H9 (cell line): Measurements from ENCODE around the gene CABLES1. TPM values are rescaled to one million over a fixed set of nuclear protein-coding genes. Genes with fewer than 3 reads are reported as not detected.
A peak's percentile ranks its signal among the peaks of the same experiment; 100 is the strongest.

Experiments used
- DNase-seq: peaks from one replicate; pipeline ENCODE4 v3.0.0-alpha.2; 2017
- H2AFZ ChIP-seq: one replicate; pipeline ENCODE4 v1.6.1; 2013; ENCODE audit warnings: mild to moderate bottlenecking, low read length, control low read depth, moderate library complexity
- H2AK5ac ChIP-seq: 2 replicates; pipeline ENCODE4 v1.6.1; 2013; ENCODE audit warnings: low read length, control low read depth, mixed read lengths; ENCODE audit not compliant: insufficient read length
- H2BK120ac ChIP-seq: one replicate; pipeline ENCODE4 v1.6.1; 2013; ENCODE audit warnings: low read depth, mild to moderate bottlenecking, low read length, control low read depth, inconsistent platforms; ENCODE audit not compliant: poor library complexity, severe bottlenecking
- H2BK12ac ChIP-seq: 2 replicates; pipeline ENCODE4 v1.6.1; 2013; ENCODE audit warnings: low read length, control low read depth, mixed read lengths, low read depth; ENCODE audit not compliant: insufficient read length
- H2BK15ac ChIP-seq: 2 replicates; pipeline ENCODE4 v1.6.1; 2013; ENCODE audit warnings: low read depth, low read length, control low read depth
- H2BK20ac ChIP-seq: one replicate; pipeline ENCODE4 v1.6.1; 2013; ENCODE audit warnings: low read depth, mild to moderate bottlenecking, low read length, control low read depth, inconsistent platforms; ENCODE audit not compliant: poor library complexity, severe bottlenecking
- H2BK5ac ChIP-seq: 2 replicates; pipeline ENCODE4 v1.6.1; 2013; ENCODE audit warnings: low read length, control low read depth, mixed read lengths; ENCODE audit not compliant: insufficient read length
- H3K14ac ChIP-seq: 2 replicates; pipeline ENCODE4 v1.6.1; 2013; ENCODE audit warnings: low read length, control low read depth; ENCODE audit not compliant: insufficient read depth
- H3K18ac ChIP-seq: 2 replicates; pipeline ENCODE4 v1.6.1; 2013; ENCODE audit warnings: low read depth, mild to moderate bottlenecking, mixed read lengths, low read length, control low read depth; ENCODE audit not compliant: insufficient read length
- H3K23ac ChIP-seq: 2 replicates; pipeline ENCODE4 v1.6.1; 2013; ENCODE audit warnings: low read length, control low read depth, mixed read lengths, low read depth; ENCODE audit not compliant: insufficient read length
- H3K23me2 ChIP-seq: 2 replicates; pipeline ENCODE4 v1.6.1; 2013; ENCODE audit warnings: low read depth, mild to moderate bottlenecking, mixed read lengths, low read length, control low read depth; ENCODE audit not compliant: insufficient read length, poor library complexity, severe bottlenecking
- H3K27ac ChIP-seq: 2 replicates; pipeline ENCODE4 v1.5.1; 2013; ENCODE audit warnings: low read length, control low read depth, mixed read lengths, low read depth; ENCODE audit not compliant: insufficient read length
- H3K27me3 ChIP-seq: 2 replicates; pipeline ENCODE4 v1.6.1; 2013; ENCODE audit warnings: low read length, control low read depth, inconsistent platforms; ENCODE audit not compliant: insufficient read depth
- H3K4ac ChIP-seq: 2 replicates; pipeline ENCODE4 v1.6.1; 2013; ENCODE audit warnings: low read depth, mild to moderate bottlenecking, control low read depth, inconsistent platforms, low read length, moderate library complexity
- H3K4me1 ChIP-seq: 2 replicates; pipeline ENCODE4 v1.6.1; 2013; ENCODE audit warnings: low read length, control low read depth, inconsistent platforms; ENCODE audit not compliant: insufficient read depth
- H3K4me2 ChIP-seq: 2 replicates; pipeline ENCODE4 v1.6.1; 2013; ENCODE audit warnings: low read length, control low read depth, mixed read lengths; ENCODE audit not compliant: insufficient read length, insufficient read depth
- H3K56ac ChIP-seq: 2 replicates; pipeline ENCODE4 v1.6.1; 2013; ENCODE audit warnings: low read depth, mild to moderate bottlenecking, mixed read lengths, low read length, control low read depth; ENCODE audit not compliant: insufficient read length
- H3K79me1 ChIP-seq: 2 replicates; pipeline ENCODE4 v1.6.1; 2013; ENCODE audit warnings: low read depth, mild to moderate bottlenecking, moderate library complexity, low read length, control low read depth, inconsistent platforms; ENCODE audit not compliant: insufficient read depth, poor library complexity, severe bottlenecking
- H3K79me2 ChIP-seq: 2 replicates; pipeline ENCODE4 v1.6.1; 2013; ENCODE audit warnings: low read length, control low read depth, inconsistent platforms; ENCODE audit not compliant: insufficient read depth
- H3K9ac ChIP-seq: 2 replicates; pipeline ENCODE4 v1.6.1; 2013; ENCODE audit warnings: low read length, control low read depth, mixed read lengths; ENCODE audit not compliant: insufficient read length; ENCODE audit errors: extremely low read depth
- H3K9me3 ChIP-seq: one replicate; pipeline ENCODE4 v1.6.1; 2013; ENCODE audit warnings: low read depth, low read length, inconsistent platforms; ENCODE audit not compliant: control insufficient read depth
- H3T11ph ChIP-seq: one replicate; pipeline ENCODE4 v1.6.1; 2013; ENCODE audit warnings: mild to moderate bottlenecking, low read length, control low read depth, inconsistent platforms
- H4K20me1 ChIP-seq: one replicate; pipeline ENCODE4 v1.6.1; 2013; ENCODE audit not compliant: control insufficient read depth, insufficient read length, insufficient read depth
- H4K5ac ChIP-seq: 2 replicates; pipeline ENCODE4 v1.6.1; 2013; ENCODE audit warnings: low read depth, mild to moderate bottlenecking, mixed read lengths, low read length, control low read depth; ENCODE audit not compliant: insufficient read length
- H4K8ac ChIP-seq: replicated peaks from 2 replicates; pipeline ENCODE4 v1.6.1; 2013; ENCODE audit warnings: low read length, control low read depth, mixed read lengths, low read depth; ENCODE audit not compliant: insufficient read length
- H4K91ac ChIP-seq: 2 replicates; pipeline ENCODE4 v1.6.1; 2013; ENCODE audit warnings: low read depth, mild to moderate bottlenecking, moderate library complexity, mixed read lengths, low read length, control low read depth; ENCODE audit not compliant: insufficient read length
- H3K27ac Mint-ChIP-seq, 3 experiments: 2 replicates in 2 of 3; 3 replicates in 1 of 3; pipeline ENCODE4 v1.8.0; 2020 to 2021; ENCODE audit warnings: mixed read lengths in 3 of 3, mild to moderate bottlenecking in 1 of 3, moderate library complexity in 1 of 3
- H3K27me3 Mint-ChIP-seq: 2 replicates; pipeline ENCODE4 v1.8.0; 2021; ENCODE audit warnings: low read depth, mild to moderate bottlenecking, moderate library complexity, mixed read lengths
- H3K36me3 Mint-ChIP-seq, 3 experiments: 2 replicates in 2 of 3; 3 replicates in 1 of 3; pipeline ENCODE4 v1.8.0; 2020 to 2021; ENCODE audit warnings: low read depth in 3 of 3, mixed read lengths in 3 of 3; ENCODE audit not compliant: insufficient read depth in 1 of 3
- H3K4me1 Mint-ChIP-seq, 2 experiments: 2 replicates each; pipeline ENCODE4 v1.8.0; 2020; ENCODE audit warnings: mixed read lengths in 2 of 2
- H3K4me3 Mint-ChIP-seq, 2 experiments: 2 replicates in 1 of 2; 3 replicates in 1 of 2; pipeline ENCODE4 v1.8.0; 2020 to 2021; ENCODE audit warnings: mild to moderate bottlenecking in 2 of 2, mixed read lengths in 2 of 2, moderate library complexity in 1 of 2
- H3K9me3 Mint-ChIP-seq, 2 experiments: 2 replicates in 1 of 2; 3 replicates in 1 of 2; pipeline ENCODE4 v1.8.0; 2020; ENCODE audit warnings: mild to moderate bottlenecking in 2 of 2, mixed read lengths in 2 of 2, moderate library complexity in 1 of 2
- WGBS: extraction: QIAGEN DNeasy Blood & Tissue Kit; methylation state at CpG from one replicate; pipeline ENCODE4 v1.1.7; 2013; ENCODE audit warnings: missing lambda C conversion rate, low lambda C conversion rate, mixed read lengths; ENCODE audit not compliant: insufficient read length; ENCODE audit errors: extremely low coverage; 5-methylcytosine and 5-hydroxymethylcytosine counted together
- total RNA-seq: library from RNA; stranded (reverse); gene quantifications from 2 replicates; pipeline ENCODE4 v1.2.1, GENCODE V29; 2021
- TF ChIP-seq, protein P1 (sequence below): fragments of 200-600 bp; sonication (generic); conservative IDR thresholded peaks from 3 replicates; pipeline ENCODE4 v1.8.0; 2021; ENCODE audit warnings: antibody characterized with exemption, mild to moderate bottlenecking

The CABLES1 gene
- total RNA-seq, 1 experiment from 2014 or later: 27.1 TPM

DNA sequence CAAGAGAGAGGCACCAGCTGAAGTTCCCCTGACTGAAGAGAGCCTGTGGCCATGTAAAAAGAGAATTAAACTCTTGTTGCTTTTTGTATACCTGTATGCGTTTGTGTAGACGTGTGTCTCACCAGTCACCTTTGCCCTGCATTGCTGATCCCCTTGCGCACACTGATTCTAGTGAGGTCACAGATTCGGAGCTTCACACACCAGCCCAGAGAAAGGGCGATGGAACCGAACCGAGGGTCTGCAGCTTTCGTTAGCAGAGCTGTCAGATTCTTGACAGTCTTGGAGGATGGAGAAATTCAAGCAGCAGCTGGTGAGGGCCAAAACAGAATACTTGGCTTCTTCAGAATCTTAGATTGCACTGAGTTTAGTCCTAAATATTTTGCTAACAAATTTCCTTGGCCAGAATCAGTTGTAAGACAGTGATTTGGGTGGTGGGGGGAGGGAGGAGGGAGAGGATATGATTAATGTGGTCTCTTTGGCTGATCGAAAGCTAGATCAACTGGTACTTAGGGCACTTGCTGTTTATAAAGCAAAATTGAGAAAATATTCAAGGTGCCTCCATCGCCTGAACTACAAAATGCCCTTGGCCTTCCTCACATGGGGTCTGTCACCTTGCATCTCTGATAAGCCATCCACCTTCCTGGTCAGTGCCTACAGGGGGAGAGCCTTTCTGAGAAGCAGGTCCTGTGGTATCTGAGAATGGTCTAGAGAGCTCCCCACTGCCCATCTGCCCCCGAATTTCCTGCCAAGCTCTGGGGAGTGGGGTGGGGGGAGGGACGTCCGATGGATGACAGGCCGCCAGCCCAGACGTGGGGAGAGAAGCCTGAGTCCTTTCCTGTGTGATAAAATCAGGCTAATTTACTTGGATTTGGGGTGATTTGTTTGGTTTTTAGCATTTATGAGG lies 123.5 kb downstream of the CABLES1 start:
- H2BK120ac ChIP-seq: no peak overlapping the region
- peaks cover 30 to 52% (median 39%) of the 10 kb centered on the region in 3 experiments; a peak in 6 of 7 replicates for H3K36me3 Mint-ChIP-seq
- no peak overlapping the region for H3K4me2 ChIP-seq
- H3K27me3 ChIP-seq: no peaks in the 10 kb centered on the region
- peaks cover 31 to 41% of the 10 kb centered on the region in 2 experiments for H3K4me1 Mint-ChIP-seq
- H3K27ac ChIP-seq: peak overlapping the region; percentile 44
- no peak overlapping the region for H3K18ac ChIP-seq
- H4K20me1 ChIP-seq: no peaks in the 10 kb centered on the region
- H4K91ac ChIP-seq: no peak overlapping the region
- peak overlapping the region; percentile 93 to 99 (median 99) for H3K27ac Mint-ChIP-seq
- no peaks in the 10 kb centered on the region for H3K23me2 ChIP-seq
- H2BK12ac ChIP-seq: no peak overlapping the region
- H2BK5ac ChIP-seq: no peak overlapping the region
- no peak overlapping the region for H3T11ph ChIP-seq
- H3K56ac ChIP-seq: no peak overlapping the region
- TF ChIP-seq, protein P1, sequence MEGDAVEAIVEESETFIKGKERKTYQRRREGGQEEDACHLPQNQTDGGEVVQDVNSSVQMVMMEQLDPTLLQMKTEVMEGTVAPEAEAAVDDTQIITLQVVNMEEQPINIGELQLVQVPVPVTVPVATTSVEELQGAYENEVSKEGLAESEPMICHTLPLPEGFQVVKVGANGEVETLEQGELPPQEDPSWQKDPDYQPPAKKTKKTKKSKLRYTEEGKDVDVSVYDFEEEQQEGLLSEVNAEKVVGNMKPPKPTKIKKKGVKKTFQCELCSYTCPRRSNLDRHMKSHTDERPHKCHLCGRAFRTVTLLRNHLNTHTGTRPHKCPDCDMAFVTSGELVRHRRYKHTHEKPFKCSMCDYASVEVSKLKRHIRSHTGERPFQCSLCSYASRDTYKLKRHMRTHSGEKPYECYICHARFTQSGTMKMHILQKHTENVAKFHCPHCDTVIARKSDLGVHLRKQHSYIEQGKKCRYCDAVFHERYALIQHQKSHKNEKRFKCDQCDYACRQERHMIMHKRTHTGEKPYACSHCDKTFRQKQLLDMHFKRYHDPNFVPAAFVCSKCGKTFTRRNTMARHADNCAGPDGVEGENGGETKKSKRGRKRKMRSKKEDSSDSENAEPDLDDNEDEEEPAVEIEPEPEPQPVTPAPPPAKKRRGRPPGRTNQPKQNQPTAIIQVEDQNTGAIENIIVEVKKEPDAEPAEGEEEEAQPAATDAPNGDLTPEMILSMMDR: no peak
- no peaks in the 10 kb centered on the region; a peak in 1 of 5 replicates for H3K9me3 Mint-ChIP-seq
- H3K79me1 ChIP-seq: no peaks in the 10 kb centered on the region
- H3K14ac ChIP-seq: no peak overlapping the region; the same call in 1 of the 2 replicates
- no peaks in the 10 kb centered on the region for H3K27me3 Mint-ChIP-seq
- H4K5ac ChIP-seq: no peak overlapping the region
- no peak for DNase-seq
- no CpG with 5 or more reads among the region's 15 CpGs for WGBS
- peaks cover 6% of the 10 kb centered on the region; the same call in 1 of the 2 replicates for H3K4me1 ChIP-seq
- no peak overlapping the region for H2BK15ac ChIP-seq
- H3K4me3 Mint-ChIP-seq: peak overlapping the region; percentile 6 to 60; a peak in 4 of 5 replicates
- no peak overlapping the region for H2BK20ac ChIP-seq
- H4K8ac ChIP-seq: no peak overlapping the region
- H3K4ac ChIP-seq: no peak overlapping the region
- no peak overlapping the region for H3K23ac ChIP-seq
- H3K79me2 ChIP-seq: no peaks in the 10 kb centered on the region
- no peaks in the 10 kb centered on the region for H3K9me3 ChIP-seq
- H2AFZ ChIP-seq: no peak overlapping the region
- no peak overlapping the region for H2AK5ac ChIP-seq
- H3K9ac ChIP-seq: no peak overlapping the region
